Measurements from ENCODE around the gene ADAMTS2.

The ADAMTS2 gene

DNA sequence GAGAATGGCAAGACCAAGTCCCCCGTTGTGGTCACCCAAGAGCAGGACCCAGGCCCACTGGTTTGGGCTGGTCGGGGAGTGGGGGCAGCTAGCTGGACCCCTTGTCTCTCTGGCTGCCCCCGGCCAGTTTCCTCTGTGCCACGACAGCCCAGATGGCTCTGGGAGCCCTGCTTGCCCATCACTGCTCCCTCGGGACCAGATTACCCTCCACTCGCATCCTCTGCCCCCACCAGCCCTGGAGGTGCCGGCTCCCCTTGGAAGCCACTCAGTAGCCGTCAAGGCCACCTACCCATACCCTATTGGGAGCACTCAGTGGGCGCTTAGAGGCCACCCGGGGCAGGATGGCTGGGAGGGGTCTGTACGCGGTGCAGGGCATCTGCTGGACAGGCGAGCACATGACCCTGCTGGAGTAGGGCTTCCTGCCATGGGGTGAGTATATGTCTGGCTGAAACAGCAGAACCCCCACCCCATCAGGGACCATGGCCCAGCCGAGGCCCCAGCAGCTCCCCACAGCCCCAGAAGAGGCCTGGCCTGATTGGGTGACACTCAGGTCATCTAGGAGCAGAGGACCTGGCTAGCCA lies 215.1 kb downstream of the ADAMTS2 start:
- Histone ChIP-seq H3K4me3 (ENCODE audit: insufficient read depth in 1 of 2, low read depth in 1 of 2, low read length in 2 of 2) (no peak overlapping the region), H3K79me1 (replicated peaks; ENCODE audit: low read length, poor library complexity, severe bottlenecking) (no peaks in the 10 kb centered on the region), H2BK120ac (ENCODE audit: low read depth, low read length) (no peak overlapping the region), H3K9ac (ENCODE audit: low read length) (no peak overlapping the region), H3K9me3 (ENCODE audit: control insufficient read depth, low read length) (no peaks in the 10 kb centered on the region), H3K27me3 (ENCODE audit: control insufficient read depth in 1 of 2, insufficient read depth in 1 of 2, low read length in 2 of 2) (no peaks in the 10 kb centered on the region), H2AFZ (ENCODE audit: low read depth, low read length) (no peak overlapping the region), H4K8ac (ENCODE audit: low read length) (no peak overlapping the region), H3K14ac (ENCODE audit: low read length in 2 of 2) (no peak overlapping the region), H3K27ac (ENCODE audit: low read length, poor library complexity, severe bottlenecking) (no peak overlapping the region), H3K23ac (ENCODE audit: low read length in 2 of 2) (no peak overlapping the region), H3K4me1 (ENCODE audit: control insufficient read depth, insufficient read depth, low read depth, low read length) (no peaks in the 10 kb centered on the region), H2BK5ac (ENCODE audit: low read depth, low read length, poor library complexity, severe bottlenecking) (no peak overlapping the region), H2AK5ac (ENCODE audit: low read length, severe bottlenecking) (no peak overlapping the region), H3K18ac (ENCODE audit: low read depth in 1 of 2, low read length in 2 of 2) (no peak overlapping the region), H4K91ac (ENCODE audit: low read length) (no peak overlapping the region), H3K36me3 (ENCODE audit: control insufficient read depth in 1 of 2, insufficient read depth in 2 of 2, low read depth in 1 of 2, low read length in 2 of 2) (peaks cover 0 to 76% of the 10 kb centered on the region in 2 experiments), H2BK15ac (ENCODE audit: low read depth, poor library complexity, severe bottlenecking) (no peak overlapping the region), H2BK12ac (ENCODE audit: low read length in 2 of 2) (no peak overlapping the region), H3K4ac (ENCODE audit: low read depth in 1 of 2, low read length in 2 of 2) (no peak overlapping the region), H3K4me2 (ENCODE audit: low read length, poor library complexity, severe bottlenecking) (no peak overlapping the region)
- no peak for DNase-seq
- WGBS, result 96% methylated on average over 8 of the region's 14 CpGs

DNA sequence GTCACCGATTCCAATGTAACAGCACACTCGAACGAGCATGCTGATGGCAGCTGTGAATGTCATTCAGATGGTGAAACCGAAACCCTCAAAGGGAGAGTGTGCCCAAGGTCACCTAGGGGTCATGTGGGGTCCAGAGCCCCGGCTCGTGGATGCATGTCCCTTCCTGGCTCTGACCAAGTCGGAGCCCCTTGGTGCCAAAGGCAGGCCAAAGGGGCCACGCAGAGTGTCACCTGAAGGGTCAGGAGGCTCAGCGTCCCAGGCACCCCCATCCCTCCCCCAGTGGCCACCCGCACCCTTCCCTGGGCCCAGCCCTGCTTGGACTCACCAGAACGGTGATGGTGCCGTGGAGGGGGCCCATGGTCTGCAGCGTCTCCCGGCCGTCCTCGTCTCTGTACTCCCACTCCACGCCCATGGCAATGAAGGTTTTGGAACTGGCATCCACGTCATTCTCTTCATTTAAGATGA lies 215.6 kb downstream of the ADAMTS2 start:
- no peaks in the 10 kb centered on the region for H3K27me3 ChIP-seq (ENCODE audit: control insufficient read depth in 1 of 2, insufficient read depth in 1 of 2, low read length in 2 of 2)
- H3K79me1 ChIP-seq (replicated peaks; ENCODE audit: low read length, poor library complexity, severe bottlenecking), result no peaks in the 10 kb centered on the region
- no peak overlapping the region for H2BK5ac ChIP-seq (ENCODE audit: low read depth, low read length, poor library complexity, severe bottlenecking)
- no peak overlapping the region for H4K91ac ChIP-seq (ENCODE audit: low read length)
- no peak overlapping the region for H2AFZ ChIP-seq (ENCODE audit: low read depth, low read length)
- no peak overlapping the region for H3K14ac ChIP-seq (ENCODE audit: low read length in 2 of 2)
- no peak overlapping the region for H2AK5ac ChIP-seq (ENCODE audit: low read length, severe bottlenecking)
- no peak overlapping the region for H2BK15ac ChIP-seq (ENCODE audit: low read depth, poor library complexity, severe bottlenecking)
- H3K9me3 ChIP-seq (ENCODE audit: control insufficient read depth, low read length), result no peaks in the 10 kb centered on the region
- peaks cover 0 to 79% of the 10 kb centered on the region in 2 experiments for H3K36me3 ChIP-seq (ENCODE audit: control insufficient read depth in 1 of 2, insufficient read depth in 2 of 2, low read depth in 1 of 2, low read length in 2 of 2)
- no peak for DNase-seq
- H2BK120ac ChIP-seq (ENCODE audit: low read depth, low read length), result no peak overlapping the region
- no peaks in the 10 kb centered on the region for H3K4me1 ChIP-seq (ENCODE audit: control insufficient read depth, insufficient read depth, low read depth, low read length)
- H3K4me2 ChIP-seq (ENCODE audit: low read length, poor library complexity, severe bottlenecking), result no peak overlapping the region
- no peak overlapping the region for H4K8ac ChIP-seq (ENCODE audit: low read length)
- no peak overlapping the region for H3K27ac ChIP-seq (ENCODE audit: low read length, poor library complexity, severe bottlenecking)
- no peak overlapping the region for H3K9ac ChIP-seq (ENCODE audit: low read length)
- H3K4ac ChIP-seq (ENCODE audit: low read depth in 1 of 2, low read length in 2 of 2), result no peak overlapping the region
- no peak overlapping the region for H3K18ac ChIP-seq (ENCODE audit: low read depth in 1 of 2, low read length in 2 of 2)
- 93% methylated on average over 18 of the region's 18 CpGs for WGBS
- no peak overlapping the region for H2BK12ac ChIP-seq (ENCODE audit: low read length in 2 of 2)
- H3K4me3 ChIP-seq (ENCODE audit: insufficient read depth in 1 of 2, low read depth in 1 of 2, low read length in 2 of 2), result no peak overlapping the region
- H3K23ac ChIP-seq (ENCODE audit: low read length in 2 of 2), result no peak overlapping the region

DNA sequence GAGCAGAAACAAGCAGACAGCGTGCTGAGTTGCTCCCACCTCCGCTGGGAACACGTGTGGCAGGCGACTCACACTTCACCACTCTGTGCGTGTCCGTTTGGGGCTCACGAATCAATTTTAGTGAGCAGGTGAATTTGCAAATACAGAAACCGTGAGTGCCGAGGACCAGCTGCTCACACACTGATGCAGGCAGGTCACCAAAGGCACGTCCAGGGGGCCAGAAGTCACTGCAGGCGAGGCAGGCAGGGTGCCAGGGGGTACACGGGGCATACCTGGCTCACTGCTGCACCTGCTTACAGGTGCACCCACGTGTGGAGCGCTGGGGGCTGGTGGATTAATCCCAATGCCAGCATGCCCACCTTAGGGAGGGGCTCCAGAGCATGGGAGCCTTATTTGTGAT lies 216.3 kb downstream of the ADAMTS2 start:
- no peak overlapping the region for H2BK15ac ChIP-seq (ENCODE audit: low read depth, poor library complexity, severe bottlenecking)

DNA sequence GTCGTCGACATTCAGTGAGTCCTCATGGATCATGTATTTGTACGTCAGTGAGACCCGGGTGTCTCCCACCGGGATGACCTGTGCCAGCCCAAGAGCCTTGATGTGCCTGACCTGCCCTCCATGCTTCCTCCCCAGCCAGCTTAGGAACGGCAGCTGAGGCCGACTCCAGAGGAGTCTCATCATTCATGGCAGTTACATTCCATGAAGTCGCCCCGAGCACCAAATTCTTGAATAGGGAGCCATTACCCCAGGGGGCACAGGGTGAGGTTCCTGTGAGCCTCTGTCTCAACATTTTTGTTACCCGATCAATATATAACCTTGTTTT lies 217.3 kb downstream of the ADAMTS2 start:
- Histone ChIP-seq H3K27me3 (ENCODE audit: control insufficient read depth in 1 of 2, insufficient read depth in 1 of 2, low read length in 2 of 2) (no peaks in the 10 kb centered on the region), H3K4ac (ENCODE audit: low read depth in 1 of 2, low read length in 2 of 2) (no peak overlapping the region), H4K91ac (ENCODE audit: low read length) (no peak overlapping the region), H2BK12ac (ENCODE audit: low read length in 2 of 2) (no peak overlapping the region), H3K18ac (ENCODE audit: low read depth in 1 of 2, low read length in 2 of 2) (no peak overlapping the region), H3K79me1 (replicated peaks; ENCODE audit: low read length, poor library complexity, severe bottlenecking) (no peaks in the 10 kb centered on the region), H3K23ac (ENCODE audit: low read length in 2 of 2) (no peak overlapping the region), H2BK15ac (ENCODE audit: low read depth, poor library complexity, severe bottlenecking) (no peak overlapping the region), H3K14ac (ENCODE audit: low read length in 2 of 2) (no peak overlapping the region), H3K27ac (ENCODE audit: low read length, poor library complexity, severe bottlenecking) (no peak overlapping the region), H2BK120ac (ENCODE audit: low read depth, low read length) (no peak overlapping the region), H2BK5ac (ENCODE audit: low read depth, low read length, poor library complexity, severe bottlenecking) (no peak overlapping the region), H3K4me3 (ENCODE audit: insufficient read depth in 1 of 2, low read depth in 1 of 2, low read length in 2 of 2) (no peak overlapping the region), H3K9me3 (ENCODE audit: control insufficient read depth, low read length) (no peaks in the 10 kb centered on the region), H3K9ac (ENCODE audit: low read length) (no peak overlapping the region), H3K36me3 (ENCODE audit: control insufficient read depth in 1 of 2, insufficient read depth in 2 of 2, low read depth in 1 of 2, low read length in 2 of 2) (peaks cover 0 to 88% of the 10 kb centered on the region in 2 experiments), H4K8ac (ENCODE audit: low read length) (no peak overlapping the region), H2AFZ (ENCODE audit: low read depth, low read length) (no peak overlapping the region), H3K4me2 (ENCODE audit: low read length, poor library complexity, severe bottlenecking) (no peak overlapping the region), H2AK5ac (ENCODE audit: low read length, severe bottlenecking) (no peak overlapping the region), H3K4me1 (ENCODE audit: control insufficient read depth, insufficient read depth, low read depth, low read length) (no peaks in the 10 kb centered on the region)
- DNase-seq, result no peak
- WGBS, result 93% methylated on average over 9 of the region's 10 CpGs

More for the DNA sequence above, 216.3 kb downstream of the ADAMTS2 start:
- H3K4ac ChIP-seq (ENCODE audit: low read depth in 1 of 2, low read length in 2 of 2), result no peak overlapping the region
- no peak overlapping the region for H3K27ac ChIP-seq (ENCODE audit: low read length, poor library complexity, severe bottlenecking)
- no peaks in the 10 kb centered on the region for H3K79me1 ChIP-seq (replicated peaks; ENCODE audit: low read length, poor library complexity, severe bottlenecking)
- no peak overlapping the region for H4K91ac ChIP-seq (ENCODE audit: low read length)
- H3K4me1 ChIP-seq (ENCODE audit: control insufficient read depth, insufficient read depth, low read depth, low read length), result no peaks in the 10 kb centered on the region
- H2BK12ac ChIP-seq (ENCODE audit: low read length in 2 of 2), result no peak overlapping the region
- no peak overlapping the region for H3K4me3 ChIP-seq (ENCODE audit: insufficient read depth in 1 of 2, low read depth in 1 of 2, low read length in 2 of 2)
- no peak for DNase-seq
- peaks cover 0 to 82% of the 10 kb centered on the region in 2 experiments for H3K36me3 ChIP-seq (ENCODE audit: control insufficient read depth in 1 of 2, insufficient read depth in 2 of 2, low read depth in 1 of 2, low read length in 2 of 2)
- H3K4me2 ChIP-seq (ENCODE audit: low read length, poor library complexity, severe bottlenecking), result no peak overlapping the region
- H3K23ac ChIP-seq (ENCODE audit: low read length in 2 of 2), result no peak overlapping the region
- no peak overlapping the region for H2BK5ac ChIP-seq (ENCODE audit: low read depth, low read length, poor library complexity, severe bottlenecking)
- no peak overlapping the region for H3K9ac ChIP-seq (ENCODE audit: low read length)
- no peak overlapping the region for H3K14ac ChIP-seq (ENCODE audit: low read length in 2 of 2)
- no peak overlapping the region for H3K18ac ChIP-seq (ENCODE audit: low read depth in 1 of 2, low read length in 2 of 2)
- H3K27me3 ChIP-seq (ENCODE audit: control insufficient read depth in 1 of 2, insufficient read depth in 1 of 2, low read length in 2 of 2), result no peaks in the 10 kb centered on the region
- no peak overlapping the region for H2AK5ac ChIP-seq (ENCODE audit: low read length, severe bottlenecking)
- no peak overlapping the region for H4K8ac ChIP-seq (ENCODE audit: low read length)
- H2AFZ ChIP-seq (ENCODE audit: low read depth, low read length), result no peak overlapping the region
- 87% methylated on average over 14 of the region's 14 CpGs for whole genome bisulfite sequencing
- no peak overlapping the region for H2BK120ac ChIP-seq (ENCODE audit: low read depth, low read length)
- H3K9me3 ChIP-seq (ENCODE audit: control insufficient read depth, low read length), result no peaks in the 10 kb centered on the region
